Endothelial cell of umbilical vein (primary cell): ENCODE data around the gene MFN2.

Experiments used
- EZH2 ChIP-seq: IDR thresholded peaks from 2 replicates; pipeline ENCODE4 v1.6.1; 2012; ENCODE audit warnings: borderline replicate concordance, low read depth, mild to moderate bottlenecking, moderate library complexity, low read length, inconsistent platforms; ENCODE audit not compliant: severe bottlenecking
- FOS ChIP-seq: IDR thresholded peaks from 2 replicates; pipeline ENCODE4 v1.6.1; 2011; ENCODE audit warnings: mild to moderate bottlenecking, low read length, moderate library complexity, borderline replicate concordance; ENCODE audit not compliant: insufficient read depth
- JUN ChIP-seq: IDR thresholded peaks from 2 replicates; pipeline ENCODE4 v1.6.1; 2011; ENCODE audit warnings: borderline replicate concordance, low read depth; ENCODE audit not compliant: insufficient read length, insufficient read depth
- MYC ChIP-seq: IDR thresholded peaks from one replicate; pipeline ENCODE4 v1.6.1; 2011; ENCODE audit warnings: mild to moderate bottlenecking, low read depth, low read length
- POLR2A ChIP-seq: IDR thresholded peaks from 2 replicates; pipeline ENCODE4 v1.6.1; 2012; ENCODE audit warnings: low read depth, mild to moderate bottlenecking, control low read depth, low read length
- POLR2AphosphoS5 ChIP-seq: IDR thresholded peaks from 2 replicates; pipeline ENCODE4 v1.6.1; 2012; ENCODE audit warnings: low read depth, mild to moderate bottlenecking, control low read depth, low read length, moderate library complexity; ENCODE audit not compliant: insufficient read depth
- TF ChIP-seq, protein P1 (sequence below), 2 donors: IDR thresholded peaks; 1 replicate in 1 of 2; 2 replicates in 1 of 2; pipeline ENCODE4 v1.5.1; 2011; ENCODE audit warnings: low read length in 2 of 2, mild to moderate bottlenecking in 2 of 2, moderate library complexity in 2 of 2, control low read depth in 1 of 2, inconsistent platforms in 1 of 2, low read depth in 1 of 2; ENCODE audit not compliant: insufficient read depth in 1 of 2; ENCODE audit errors: extremely low read depth in 1 of 2

- TF ChIP-seq, protein P1, sequence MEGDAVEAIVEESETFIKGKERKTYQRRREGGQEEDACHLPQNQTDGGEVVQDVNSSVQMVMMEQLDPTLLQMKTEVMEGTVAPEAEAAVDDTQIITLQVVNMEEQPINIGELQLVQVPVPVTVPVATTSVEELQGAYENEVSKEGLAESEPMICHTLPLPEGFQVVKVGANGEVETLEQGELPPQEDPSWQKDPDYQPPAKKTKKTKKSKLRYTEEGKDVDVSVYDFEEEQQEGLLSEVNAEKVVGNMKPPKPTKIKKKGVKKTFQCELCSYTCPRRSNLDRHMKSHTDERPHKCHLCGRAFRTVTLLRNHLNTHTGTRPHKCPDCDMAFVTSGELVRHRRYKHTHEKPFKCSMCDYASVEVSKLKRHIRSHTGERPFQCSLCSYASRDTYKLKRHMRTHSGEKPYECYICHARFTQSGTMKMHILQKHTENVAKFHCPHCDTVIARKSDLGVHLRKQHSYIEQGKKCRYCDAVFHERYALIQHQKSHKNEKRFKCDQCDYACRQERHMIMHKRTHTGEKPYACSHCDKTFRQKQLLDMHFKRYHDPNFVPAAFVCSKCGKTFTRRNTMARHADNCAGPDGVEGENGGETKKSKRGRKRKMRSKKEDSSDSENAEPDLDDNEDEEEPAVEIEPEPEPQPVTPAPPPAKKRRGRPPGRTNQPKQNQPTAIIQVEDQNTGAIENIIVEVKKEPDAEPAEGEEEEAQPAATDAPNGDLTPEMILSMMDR (IDR thresholded peaks at IDR 0.05; ENCODE audit: extremely low read depth in 1 of 2, insufficient read depth in 1 of 2, low read depth in 1 of 2, low read length in 2 of 2), result no peak
- TF ChIP-seq POLR2AphosphoS5 (no peak), JUN (no peak), POLR2A (no peak), FOS (no peak), EZH2 (no peak), MYC (no peak)
Observed at GRCh38 chr1:11957398-11957797, 22.8 kb upstream of the MFN2 start.
